RCC 7860 (cell line): Measurements from ENCODE around the gene ART4.

Experiments used
- DNase-seq: peaks from one replicate; pipeline ENCODE4 v3.0.0-alpha.2; 2015; ENCODE audit warnings: low spot score
- FAIRE-seq: peaks from 2 replicates; lab custom pipeline; 2012; peaks lifted over from hg19 to GRCh38; lab: Jason Lieb, UNC

Gene ART4

GRCh38 chr12:14852880-14853279 is 9.6 kb upstream of the ART4 start:
- FAIRE-seq = no peak
- DNase-seq = no peak

- DNase-seq (no peak), FAIRE-seq (no peak)
Measured at GRCh38 chr12:14850929-14851663, 7.8 kb upstream of the ART4 start.

DNA sequence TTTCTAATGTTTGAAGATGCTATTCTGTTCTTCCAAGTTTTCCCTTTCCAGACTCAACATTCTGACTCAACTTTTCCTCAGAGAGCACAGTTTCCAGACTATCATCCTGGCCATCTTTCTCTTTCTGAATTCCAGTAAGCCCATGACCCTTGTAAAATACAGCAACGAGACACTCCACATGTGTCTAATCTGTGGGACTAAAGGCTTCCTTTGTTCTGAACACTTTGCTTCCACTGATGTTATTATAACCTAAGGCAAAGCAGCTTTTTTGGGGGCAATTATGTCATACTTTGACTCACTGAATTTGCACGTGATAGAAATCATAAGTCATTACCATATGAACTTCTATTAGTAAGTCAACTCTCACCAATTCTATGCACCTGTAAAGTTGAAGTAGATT is 6.3 kb upstream of the ART4 start:
- FAIRE-seq = no peak
- no peak for DNase-seq

DNA sequence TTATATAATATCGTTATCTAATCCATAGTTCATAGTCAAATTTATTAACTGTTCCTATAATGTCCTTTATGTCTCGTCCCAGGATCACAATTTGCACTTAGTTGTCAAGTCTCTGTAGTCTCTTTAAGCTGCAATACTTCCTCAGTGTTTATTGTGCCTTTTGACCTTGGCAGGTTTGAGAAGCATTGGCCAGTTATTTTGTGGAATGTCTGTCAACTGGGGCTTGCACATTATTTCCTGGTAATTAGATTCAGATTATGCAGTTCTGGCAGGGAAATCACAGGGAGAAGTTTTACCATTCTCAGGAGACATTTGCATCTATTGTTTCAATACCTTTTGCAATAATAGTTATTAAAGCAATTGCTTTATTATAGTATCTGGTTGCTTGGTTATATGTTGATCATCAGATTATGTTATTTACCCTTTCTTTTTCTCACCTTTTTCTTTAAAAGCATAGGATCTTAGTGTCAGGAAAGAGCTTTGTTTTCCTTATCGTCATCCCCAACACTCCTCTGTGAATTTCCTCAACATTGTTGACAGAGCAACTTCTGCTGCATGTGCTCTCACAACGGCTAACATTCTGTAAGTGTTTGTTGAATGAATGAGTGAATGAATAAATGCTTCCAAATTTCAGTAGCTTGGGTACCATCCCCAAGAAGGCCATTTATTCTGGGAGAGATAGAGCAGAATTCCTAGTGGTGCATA is 3.7 kb upstream of the ART4 start:
- DNase-seq = no peak
- FAIRE-seq = no peak

DNA sequence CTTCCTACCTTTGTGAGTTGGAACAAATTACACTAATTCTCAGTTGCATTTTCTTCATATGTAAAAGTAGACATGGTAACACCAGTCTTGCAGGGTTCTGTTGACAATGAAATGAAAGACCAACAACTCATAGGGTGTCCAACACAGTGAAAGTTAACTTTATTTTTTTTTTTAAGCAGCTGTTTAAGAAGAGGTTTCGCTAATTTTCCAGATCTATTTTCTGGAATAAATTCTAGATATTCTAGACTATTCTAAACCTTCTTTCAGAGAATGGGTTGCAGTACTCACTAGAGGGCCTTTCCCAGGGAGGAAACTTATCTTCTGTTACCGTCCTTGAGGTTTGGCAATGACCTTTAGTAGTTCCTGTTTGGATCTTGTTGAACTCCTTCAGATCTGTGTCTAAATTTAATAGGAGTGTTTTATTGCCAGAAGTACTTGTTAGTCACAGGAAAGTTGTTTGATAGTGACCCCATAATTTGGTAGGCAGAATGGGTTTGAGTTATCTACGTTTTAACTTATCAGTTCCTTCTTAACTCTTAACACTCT is 2.8 kb upstream of the ART4 start:
- FAIRE-seq (no peak), DNase-seq (no peak)

- peak; percentile 44 for DNase-seq
- FAIRE-seq = peak; percentile 33
Measured at GRCh38 chr12:14845350-14845750, 2.0 kb upstream of the ART4 start.

- FAIRE-seq = no peak
- no peak for DNase-seq
Measured at GRCh38 chr12:14844401-14844800, 1.1 kb upstream of the ART4 start.

- FAIRE-seq = no peak
- DNase-seq = no peak
Measured at GRCh38 chr12:14842315-14842714, 1.0 kb downstream of the ART4 start.

GRCh38 chr12:14841761-14842160 is 1.6 kb downstream of the ART4 start:
- peak; percentile 78 for FAIRE-seq
- DNase-seq = peak; percentile 75

- no peak for FAIRE-seq
- no peak for DNase-seq
Measured at GRCh38 chr12:14840616-14841015, 2.7 kb downstream of the ART4 start.

GRCh38 chr12:14839262-14839661 is 4.1 kb downstream of the ART4 start:
- FAIRE-seq = no peak
- DNase-seq = no peak

DNA sequence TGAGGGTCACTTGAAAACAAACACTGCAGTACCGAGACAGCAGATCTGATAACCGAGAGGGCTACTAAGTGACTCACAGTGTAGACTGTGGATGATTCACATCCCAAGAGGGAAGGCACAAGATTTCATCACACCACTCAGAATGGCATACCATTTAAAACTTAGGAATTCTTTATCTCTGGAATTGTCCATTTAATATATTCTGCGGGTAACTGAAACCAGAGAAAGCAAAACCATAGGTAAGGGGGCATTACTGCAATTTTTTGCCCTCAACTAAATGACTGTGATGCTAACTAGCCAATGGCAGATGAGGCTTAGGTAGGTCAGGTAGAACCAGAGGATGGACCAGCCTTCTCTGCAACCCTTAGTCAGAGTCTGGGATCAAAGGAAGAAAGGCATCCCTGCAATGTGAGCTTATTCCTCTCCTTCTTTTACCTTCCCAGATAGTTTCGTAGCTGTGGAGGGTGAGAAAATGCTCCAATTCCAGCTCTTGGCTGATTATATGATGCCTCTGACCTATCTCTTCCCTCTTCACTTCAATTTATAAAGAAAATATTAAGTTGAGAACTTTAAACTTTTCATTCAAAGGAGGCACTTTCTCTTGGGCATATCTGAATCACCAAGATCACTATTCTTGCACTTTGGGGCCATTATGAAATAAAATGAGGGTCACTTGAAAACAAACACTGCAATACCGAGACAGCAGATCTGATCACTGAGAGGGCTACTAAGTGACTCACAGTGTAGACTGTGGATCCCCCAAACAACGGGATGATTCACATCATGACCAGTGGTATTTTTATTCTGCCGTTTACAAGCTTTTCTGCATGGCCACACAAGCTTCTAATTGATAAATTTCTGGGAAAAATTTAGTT is 6.8 kb downstream of the ART4 start:
- DNase-seq = peak; percentile 88
- peak; percentile 94 for FAIRE-seq

DNA sequence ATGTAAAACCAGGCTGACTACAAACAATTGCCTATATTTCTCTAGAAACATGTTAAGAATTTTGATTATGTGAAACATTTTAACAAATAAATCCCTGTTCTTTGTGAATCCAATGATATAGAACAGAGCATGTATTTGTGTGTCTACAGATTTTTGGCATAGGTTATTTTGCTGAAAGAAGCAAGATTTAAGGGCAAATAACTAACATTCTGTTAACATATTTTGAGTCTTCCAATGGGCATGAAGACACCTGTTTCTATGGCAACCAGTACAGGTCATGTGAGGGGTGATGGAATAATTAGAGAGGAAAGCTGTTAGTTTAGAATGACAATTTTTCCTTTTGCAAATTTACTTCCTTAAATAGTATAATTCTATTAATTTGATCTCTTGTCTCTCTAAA is 8.8 kb downstream of the ART4 start:
- FAIRE-seq = no peak
- DNase-seq = no peak

DNA sequence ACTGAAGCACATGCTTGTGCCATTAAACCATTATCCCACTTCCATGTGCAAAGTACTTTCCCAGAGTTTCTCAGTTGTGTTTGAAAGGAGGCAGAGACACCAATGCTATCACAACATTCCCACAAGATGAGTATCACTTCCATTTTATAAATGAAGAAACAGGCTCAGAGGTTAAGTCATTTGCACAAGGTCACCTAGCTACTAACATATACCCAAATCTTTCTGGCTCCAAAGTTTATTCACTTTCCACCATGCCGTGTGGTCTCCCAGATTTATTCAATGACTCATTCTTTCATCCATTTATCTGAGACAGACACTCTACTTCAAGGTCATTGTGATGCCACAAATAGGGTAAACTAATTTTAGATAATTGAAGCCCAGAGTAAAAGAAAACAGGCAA is 9.4 kb downstream of the ART4 start:
- FAIRE-seq (peak; percentile 69), DNase-seq (peak; percentile 36)

GRCh38 chr12:14833336-14833735 is 10.0 kb downstream of the ART4 start:
- no peak for FAIRE-seq
- DNase-seq = no peak

DNA sequence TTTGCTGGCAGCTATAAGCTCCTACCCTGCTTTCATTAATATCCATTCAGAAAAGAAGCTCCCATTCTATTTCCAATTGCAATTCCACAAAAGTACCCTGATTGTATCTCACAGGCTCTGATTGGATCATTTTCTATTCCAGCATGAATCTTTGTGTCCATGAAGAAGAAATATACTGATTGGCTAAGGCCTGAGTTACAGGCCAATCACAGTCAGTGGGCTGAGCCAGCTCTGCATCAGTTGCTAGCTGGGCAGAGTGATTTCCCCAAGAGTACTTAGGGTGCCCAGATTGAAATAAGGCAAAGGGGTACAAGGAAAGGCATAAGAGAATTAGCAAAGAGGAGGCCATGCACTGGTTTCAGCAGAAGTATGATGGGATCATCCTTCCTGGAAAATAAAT is 14.4 kb downstream of the ART4 start:
- DNase-seq (no peak), FAIRE-seq (no peak)

DNA sequence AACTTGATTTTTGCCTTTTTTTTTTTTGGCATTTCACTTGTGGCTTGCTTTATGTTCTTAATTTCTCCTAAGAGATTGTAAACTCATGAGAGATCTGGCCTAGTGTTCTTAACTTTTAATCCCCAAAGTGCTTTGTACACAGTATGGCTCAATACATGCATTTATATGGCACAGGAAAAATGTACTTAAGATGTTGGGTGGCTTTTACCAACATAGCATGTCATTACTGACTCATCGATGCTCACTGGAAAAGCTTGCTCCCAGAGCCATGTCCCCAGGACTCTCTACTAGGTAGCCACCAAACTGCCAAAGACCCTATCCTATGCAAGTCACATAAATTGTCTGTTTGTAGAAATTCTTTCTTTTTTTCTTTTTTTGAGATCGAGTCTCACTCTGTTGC is 16.3 kb downstream of the ART4 start:
- DNase-seq (no peak), FAIRE-seq (no peak)

- FAIRE-seq (no peak), DNase-seq (no peak)
Measured at GRCh38 chr12:14826491-14826890, 16.8 kb downstream of the ART4 start.

- DNase-seq = no peak
Measured at GRCh38 chr12:14825256-14825655, 18.1 kb downstream of the ART4 start.

DNA sequence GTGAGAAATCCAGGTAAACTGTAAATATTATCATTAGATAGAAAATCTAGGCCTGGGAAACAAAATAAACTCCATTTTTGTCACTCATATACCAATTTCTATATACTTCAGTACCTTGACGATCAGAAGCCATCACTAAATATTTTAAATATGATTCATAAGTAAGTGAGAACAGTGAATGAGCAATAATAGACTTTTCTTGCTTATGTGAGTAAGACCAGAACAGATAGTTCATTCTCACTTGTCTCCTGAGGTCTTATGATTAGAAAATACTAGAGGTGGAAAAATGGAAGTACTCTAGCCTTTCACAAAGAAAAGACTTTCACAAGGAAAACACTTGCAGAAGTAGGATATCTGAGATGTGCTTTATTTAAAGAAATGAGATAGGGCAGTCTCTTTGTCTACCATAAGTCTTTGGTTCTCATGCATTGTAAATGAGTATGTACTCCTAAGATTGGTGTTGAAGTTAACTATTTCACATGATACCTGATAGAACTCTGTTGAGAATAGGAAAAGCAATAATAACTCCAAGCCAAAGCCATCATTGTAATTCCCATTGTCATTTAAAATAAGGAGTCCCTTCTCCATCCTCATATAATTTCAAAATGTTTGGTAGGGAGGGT is 19.2 kb downstream of the ART4 start:
- no peak for FAIRE-seq
- DNase-seq = peak; percentile 13

More at GRCh38 chr12:14825256-14825655, 18.1 kb downstream of the ART4 start:
- no peak for FAIRE-seq

DNA sequence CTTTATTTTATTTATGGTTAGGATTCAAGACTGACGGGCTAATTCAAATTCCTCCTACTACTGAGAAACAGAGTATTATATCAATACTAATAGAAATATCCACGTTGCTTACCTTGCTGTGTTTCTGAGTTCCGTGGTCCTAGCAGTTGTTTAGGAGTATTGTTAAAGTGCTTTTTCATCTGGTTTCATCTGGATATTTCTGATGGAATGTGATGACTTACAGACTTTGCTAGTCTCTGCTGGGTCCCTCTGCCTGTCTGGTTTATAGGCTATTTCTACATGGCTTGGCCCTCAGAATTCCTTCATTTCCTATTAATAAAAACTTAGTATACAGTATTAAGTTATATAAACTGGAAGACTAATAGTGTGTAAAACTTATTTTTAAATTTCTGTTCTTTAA is 29.3 kb downstream of the ART4 start, which contains the start of gene SMCO3:
SMCO3 (minus strand) TSS at position 169 of the 400 bp plus-strand sequence. CDS start 7,502 bp downstream, outside the sequence.
- no peak for DNase-seq
- FAIRE-seq = no peak
